WTC11 (cell line): ENCODE data around the gene KCNK5. TPM values are rescaled to one million over a fixed set of nuclear protein-coding genes. Genes with fewer than 3 reads are reported as not detected.

Source experiments
- ATAC-seq: fragments of 200-7000 bp; cut with Tn5 transposase; 2 replicates; pipeline ENCODE4 v1.10.0; 2021; ENCODE audit warnings: mild to moderate bottlenecking, moderate library complexity
- CTCF ChIA-PET: fragments of 300-600 bp; sonication (Branson Sonifier 250); formaldehyde crosslinking; loops from one replicate; lab custom pipeline; 2021; ENCODE audit warnings: antibody characterized with exemption; lab: Charles Lee
- POLR2A ChIA-PET: fragments of 350-600 bp; sonication (Branson Sonifier 250); formaldehyde crosslinking; loops from one replicate; lab custom pipeline; 2021; ENCODE audit warnings: antibody characterized with exemption; lab: Charles Lee
- DNase-seq: peaks from one replicate; pipeline ENCODE4 v3.0.0; 2021; ENCODE audit warnings: low spot score
- H3K27ac Mint-ChIP-seq: 2 replicates; pipeline ENCODE4 v1.8.0; 2021; ENCODE audit warnings: mixed read lengths
- H3K27me3 Mint-ChIP-seq: 2 replicates; pipeline ENCODE4 v1.8.0; 2021; ENCODE audit warnings: low read depth, mild to moderate bottlenecking, moderate library complexity, mixed read lengths
- H3K36me3 Mint-ChIP-seq: 2 replicates; pipeline ENCODE4 v1.8.0; 2021; ENCODE audit warnings: mixed read lengths
- H3K4me1 Mint-ChIP-seq: 2 replicates; pipeline ENCODE4 v1.8.0; 2022; ENCODE audit warnings: mixed read lengths
- H3K4me3 Mint-ChIP-seq: 2 replicates; pipeline ENCODE4 v1.8.0; 2021; ENCODE audit warnings: mild to moderate bottlenecking, moderate library complexity, mixed read lengths
- H3K9me3 Mint-ChIP-seq: 2 replicates; pipeline ENCODE4 v1.8.0; 2021; ENCODE audit warnings: mixed read lengths
- ATF6 ChIP-seq: sonication (generic); formaldehyde crosslinking; IDR thresholded peaks from 2 replicates; pipeline ENCODE4 v1.8.1; 2023; ENCODE audit warnings: mild to moderate bottlenecking, missing genetic modification reagents
- E2F4 ChIP-seq: sonication (generic); formaldehyde crosslinking; IDR thresholded peaks from 2 replicates; pipeline ENCODE4 v1.8.1; 2022; ENCODE audit warnings: low read depth, mild to moderate bottlenecking, moderate library complexity, missing genetic modification reagents, borderline replicate concordance
- FOXJ3 ChIP-seq: sonication (generic); formaldehyde crosslinking; IDR thresholded peaks from 2 replicates; pipeline ENCODE4 v1.9.0; 2021; ENCODE audit warnings: missing genetic modification reagents, mild to moderate bottlenecking, borderline replicate concordance
- JAZF1 ChIP-seq: fragments of 250-450 bp; sonication (Bioruptor Pico); IDR thresholded peaks from 2 replicates; pipeline ENCODE4 v1.9.0; 2021; ENCODE audit warnings: moderate library complexity, mild to moderate bottlenecking, inconsistent platforms
- JUN ChIP-seq: sonication (generic); formaldehyde crosslinking; IDR thresholded peaks from 2 replicates; pipeline ENCODE4 v1.8.0; 2023; ENCODE audit warnings: mild to moderate bottlenecking, missing genetic modification reagents
- KAT7 ChIP-seq: sonication (generic); formaldehyde crosslinking; IDR thresholded peaks from 2 replicates; pipeline ENCODE4 v1.8.1; 2023; ENCODE audit warnings: missing genetic modification reagents, mild to moderate bottlenecking, borderline replicate concordance
- NFATC4 ChIP-seq: fragments of 250-450 bp; sonication (Bioruptor Pico); IDR thresholded peaks from 2 replicates; pipeline ENCODE4 v1.9.0; 2021; ENCODE audit warnings: mild to moderate bottlenecking
- NR1H2 ChIP-seq: sonication (generic); formaldehyde crosslinking; IDR thresholded peaks from 2 replicates; pipeline ENCODE4 v1.9.0; 2021; ENCODE audit warnings: mild to moderate bottlenecking, moderate library complexity, missing genetic modification reagents
- NR3C1 ChIP-seq: sonication (generic); formaldehyde crosslinking; conservative IDR thresholded peaks from 2 replicates; pipeline ENCODE4 v1.8.1; 2023; ENCODE audit warnings: low read depth, mild to moderate bottlenecking, missing genetic modification reagents
- PRDM15 ChIP-seq: sonication (generic); formaldehyde crosslinking; IDR thresholded peaks from 2 replicates; pipeline ENCODE4 v1.8.0; 2022; ENCODE audit warnings: missing genetic modification reagents
- RORB ChIP-seq: fragments of 250-450 bp; sonication (Bioruptor Pico); IDR thresholded peaks from 2 replicates; pipeline ENCODE4 v1.9.0; 2021; ENCODE audit warnings: mild to moderate bottlenecking
- SMAD3 ChIP-seq: sonication (generic); formaldehyde crosslinking; IDR thresholded peaks from 2 replicates; pipeline ENCODE4 v1.8.0; 2022; ENCODE audit warnings: missing genetic modification reagents, mild to moderate bottlenecking, borderline replicate concordance
- TEAD1 ChIP-seq: sonication (generic); formaldehyde crosslinking; IDR thresholded peaks from 2 replicates; pipeline ENCODE4 v1.8.0; 2022; ENCODE audit warnings: mild to moderate bottlenecking, missing genetic modification reagents
- TEAD4 ChIP-seq: sonication (generic); formaldehyde crosslinking; IDR thresholded peaks from 2 replicates; pipeline ENCODE4 v1.8.0; 2022; ENCODE audit warnings: mild to moderate bottlenecking, missing genetic modification reagents
- ZNF121 ChIP-seq: sonication (generic); formaldehyde crosslinking; IDR thresholded peaks from 2 replicates; pipeline ENCODE4 v1.8.0; 2023; ENCODE audit warnings: missing genetic modification reagents
- ZNF138 ChIP-seq: sonication (generic); formaldehyde crosslinking; conservative IDR thresholded peaks from 2 replicates; pipeline ENCODE4 v1.8.1; 2022; ENCODE audit warnings: mild to moderate bottlenecking, moderate library complexity, missing genetic modification reagents
- ZNF416 ChIP-seq: fragments of 250-450 bp; sonication (Bioruptor Pico); IDR thresholded peaks from 2 replicates; pipeline ENCODE4 v1.9.0; 2021; ENCODE audit warnings: mild to moderate bottlenecking, inconsistent platforms
- ZNF423 ChIP-seq: fragments of 250-450 bp; sonication (Bioruptor Pico); IDR thresholded peaks from 2 replicates; pipeline ENCODE4 v2.1.2; 2022; ENCODE audit warnings: mild to moderate bottlenecking, moderate library complexity
- ZNF671 ChIP-seq: fragments of 250-450 bp; sonication (Bioruptor Pico); IDR thresholded peaks from 2 replicates; pipeline ENCODE4 v1.8.0; 2021; ENCODE audit warnings: mild to moderate bottlenecking
- total RNA-seq: library from RNA; stranded (reverse); gene quantifications from 3 replicates; pipeline ENCODE4 v1.2.3, GENCODE V29; 2021
- TF ChIP-seq, protein P1 (sequence below): sonication (generic); formaldehyde crosslinking; conservative IDR thresholded peaks from 2 replicates; pipeline ENCODE4 v1.8.1; 2022; ENCODE audit warnings: mild to moderate bottlenecking, missing genetic modification reagents

Gene KCNK5
- total RNA-seq, 1 experiment from 2014 or later = 41.8 TPM

GRCh38 chr6:39170389-39170788, 58.9 kb downstream of the KCNK5 start (continued):
- TF ChIP-seq ZNF121 (CRISPR knock-in tag) = no peak
- TF ChIP-seq SMAD3 = no peak
- no peak for TF ChIP-seq NR3C1
- no peak for TF ChIP-seq ZNF416 (CRISPR knock-in tag)

- no peak overlapping the region for H3K27ac Mint-ChIP-seq
- H3K4me1 Mint-ChIP-seq = peaks cover 5% of the 10 kb centered on the region
- H3K27me3 Mint-ChIP-seq = peaks cover 8% of the 10 kb centered on the region
- ATAC-seq = no peak
- TF ChIP-seq NR1H2 (CRISPR knock-in tag) (no peak), KAT7 (CRISPR knock-in tag) (no peak), E2F4 (CRISPR knock-in tag) (no peak)
- TF ChIP-seq, all 79 proteins: peak for 0
- Mint-ChIP-seq H3K4me3 (no peak overlapping the region), H3K36me3 (peaks cover 28% of the 10 kb centered on the region), H3K9me3 (peaks cover 16% of the 10 kb centered on the region)
- POLR2A ChIA-PET = interaction anchor here (0.8 kb wide), 1 partner anchor 21 kb away, joined by 3 read pairs; no protein-coding TSS in a partner anchor
- CTCF ChIA-PET = interaction anchor here (0.6 to 10.2 kb wide), 6 partner anchors 10 to 141 kb away, joined by 4 to 214 read pairs (median 8); partner anchors contain the start of gene KCNK5
- DNase-seq = no peak
These were observed 59.6 kb downstream of the KCNK5 start for GRCh38 chr6:39169448-39170344.

GRCh38 chr6:39167866-39168625, 61.2 kb downstream of the KCNK5 start:
- CTCF ChIA-PET = interaction anchor here (0.8 to 10.2 kb wide), 8 partner anchors 16 to 143 kb away, joined by 3 to 214 read pairs (median 9); partner anchors contain the start of gene KCNK5
- Mint-ChIP-seq H3K36me3 (peaks cover 25% of the 10 kb centered on the region), H3K27me3 (peaks cover 8% of the 10 kb centered on the region), H3K27ac (no peak overlapping the region), H3K4me3 (no peak overlapping the region), H3K9me3 (peaks cover 18% of the 10 kb centered on the region), H3K4me1 (peaks cover 5% of the 10 kb centered on the region)
- DNase-seq = no peak
- TF ChIP-seq TEAD4 (CRISPR knock-in tag) = no peak
- TF ChIP-seq JAZF1 (CRISPR knock-in tag) = no peak
- no peak for TF ChIP-seq ATF6 (CRISPR knock-in tag)
- TF ChIP-seq TEAD1 = no peak
- TF ChIP-seq ZNF423 (CRISPR knock-in tag) = no peak
- TF ChIP-seq ZNF138 (CRISPR knock-in tag) = no peak
- TF ChIP-seq ZNF416 (CRISPR knock-in tag) = no peak
- no peak for TF ChIP-seq JUN (CRISPR knock-in tag)
- TF ChIP-seq ZNF671 (CRISPR knock-in tag) = no peak
- no peak for TF ChIP-seq RORB (CRISPR knock-in tag)
- no peak for TF ChIP-seq FOXJ3 (CRISPR knock-in tag)
- TF ChIP-seq NFATC4 = no peak
- TF ChIP-seq, protein P1, sequence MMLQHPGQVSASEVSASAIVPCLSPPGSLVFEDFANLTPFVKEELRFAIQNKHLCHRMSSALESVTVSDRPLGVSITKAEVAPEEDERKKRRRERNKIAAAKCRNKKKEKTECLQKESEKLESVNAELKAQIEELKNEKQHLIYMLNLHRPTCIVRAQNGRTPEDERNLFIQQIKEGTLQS (CRISPR knock-in tag) = no peak
- TF ChIP-seq PRDM15 (CRISPR knock-in tag) = no peak
- POLR2A ChIA-PET = no interaction called here
- no peak for ATAC-seq
